HuH-7 (cell line): ENCODE data around the gene COX7A2.
A peak's percentile ranks its signal among the peaks of the same experiment; 100 is the strongest.

Experiments
- DNase-seq: peaks from one replicate; pipeline ENCODE4 v3.0.0; 2011; ENCODE audit warnings: low spot score

COX7A2 gene

DNA sequence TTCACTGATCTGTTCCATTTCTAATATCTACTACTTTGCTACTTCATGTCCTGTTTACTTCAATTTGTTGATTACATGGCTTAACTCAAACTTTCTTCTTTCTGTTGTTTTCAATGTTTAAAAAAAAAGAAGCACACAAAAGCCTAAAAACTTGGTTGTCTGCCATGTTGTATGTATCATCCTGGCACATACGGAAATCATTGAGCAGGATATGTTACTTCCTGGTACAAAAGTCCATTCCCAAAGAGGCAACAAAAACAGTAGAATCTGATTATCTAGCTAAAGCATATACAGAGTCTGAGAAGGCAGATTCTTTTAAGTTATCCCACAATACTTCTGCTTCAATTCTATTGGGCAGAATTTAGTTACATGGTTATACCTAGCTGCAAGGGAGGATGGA is 23.2 kb downstream of the COX7A2 start:
- DNase-seq, result no peak

DNA sequence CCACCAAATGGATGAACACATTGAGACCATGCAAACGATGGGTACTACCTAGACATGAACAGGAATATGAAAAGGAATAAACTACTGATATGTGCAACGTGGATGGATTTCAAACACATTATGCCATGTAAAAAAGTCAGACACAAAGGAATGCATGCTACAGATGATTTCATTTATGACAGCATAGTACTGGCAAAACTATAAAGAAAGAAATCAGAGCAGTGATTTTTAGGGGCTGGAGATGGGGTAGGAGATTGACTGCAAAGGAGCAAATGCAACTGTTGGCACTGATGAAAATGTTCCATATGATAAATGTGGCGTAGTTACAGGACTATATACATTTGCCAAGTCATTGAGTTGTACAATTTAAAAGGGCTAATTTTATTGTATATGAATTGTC is 24.3 kb downstream of the COX7A2 start:
- no peak for DNase-seq

DNA sequence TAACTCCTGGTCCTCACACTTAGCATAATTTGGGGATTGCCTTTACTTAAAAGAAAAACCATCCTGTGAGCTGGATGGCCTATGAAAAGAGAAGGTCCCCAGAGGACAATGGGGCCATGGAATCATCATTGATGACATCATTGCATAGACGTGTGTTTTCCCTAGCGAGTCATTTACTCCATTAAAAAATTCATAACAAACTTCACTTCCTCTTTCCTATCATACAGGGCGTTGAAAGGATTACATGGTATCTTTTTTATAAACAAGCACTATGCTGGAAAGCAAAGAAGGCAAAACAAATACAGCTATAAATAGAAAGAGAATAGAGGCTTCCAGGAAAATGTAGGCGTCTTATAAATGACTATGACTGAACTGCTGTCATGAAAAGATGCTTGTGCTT is 26.4 kb downstream of the COX7A2 start:
- no peak for DNase-seq

DNA sequence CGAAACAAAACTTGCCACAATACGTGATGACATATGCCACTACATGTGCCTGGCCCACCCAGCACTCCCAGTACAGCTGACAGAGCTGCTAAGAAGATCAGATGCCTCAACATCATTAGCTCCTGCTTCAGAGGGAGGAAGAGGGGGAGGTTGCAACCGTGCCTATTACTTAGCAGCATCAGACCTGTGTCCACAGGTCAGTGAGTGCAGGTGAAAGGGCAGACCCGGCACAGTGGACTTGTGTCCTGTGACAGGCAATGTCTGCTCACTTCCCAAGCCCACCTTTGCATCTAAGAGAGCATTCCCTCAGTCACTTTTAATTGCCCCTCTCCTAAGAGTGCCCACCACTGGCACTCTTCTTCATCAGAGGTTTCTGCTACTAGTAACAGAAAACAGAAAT is 28.3 kb downstream of the COX7A2 start:
- DNase-seq, result no peak

DNA sequence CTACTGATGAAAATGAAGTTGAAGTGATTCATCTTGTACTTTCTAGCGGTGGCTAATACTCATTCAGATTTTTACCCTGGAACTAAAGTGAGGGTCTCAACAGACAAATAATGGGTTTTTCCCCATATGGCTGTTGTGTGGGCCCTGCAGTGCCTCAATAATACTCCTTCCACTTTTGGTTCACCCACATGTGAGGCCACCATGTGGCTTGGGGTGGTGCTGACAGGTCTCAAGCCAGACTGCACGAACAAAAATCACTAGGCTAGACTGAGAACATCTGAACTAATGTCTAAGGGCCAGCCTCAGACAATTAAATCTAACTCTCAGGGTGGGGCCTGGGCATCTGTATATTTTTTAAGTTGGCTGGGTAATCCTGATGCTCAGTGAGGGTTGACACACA is 29.9 kb downstream of the COX7A2 start:
- DNase-seq, result no peak

DNA sequence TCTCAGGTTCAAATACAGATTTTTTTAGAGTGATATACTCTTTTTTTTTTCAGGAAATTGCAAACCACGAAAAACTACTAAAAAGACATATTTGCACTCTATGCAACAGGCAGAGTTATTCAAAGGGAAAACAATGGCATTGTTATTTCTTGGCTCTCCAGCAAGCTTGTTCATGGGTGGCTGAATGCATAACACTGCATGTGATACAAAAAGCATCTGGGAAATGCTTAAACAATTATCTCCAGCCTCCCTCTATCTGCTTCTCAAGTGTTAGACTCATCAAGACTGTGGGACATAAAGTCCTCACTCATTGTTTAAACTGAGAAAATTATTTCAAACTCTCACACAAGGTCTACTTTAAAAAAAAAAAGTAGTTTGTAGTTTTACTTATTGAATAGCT is 30.5 kb downstream of the COX7A2 start:
- DNase-seq, result no peak

DNA sequence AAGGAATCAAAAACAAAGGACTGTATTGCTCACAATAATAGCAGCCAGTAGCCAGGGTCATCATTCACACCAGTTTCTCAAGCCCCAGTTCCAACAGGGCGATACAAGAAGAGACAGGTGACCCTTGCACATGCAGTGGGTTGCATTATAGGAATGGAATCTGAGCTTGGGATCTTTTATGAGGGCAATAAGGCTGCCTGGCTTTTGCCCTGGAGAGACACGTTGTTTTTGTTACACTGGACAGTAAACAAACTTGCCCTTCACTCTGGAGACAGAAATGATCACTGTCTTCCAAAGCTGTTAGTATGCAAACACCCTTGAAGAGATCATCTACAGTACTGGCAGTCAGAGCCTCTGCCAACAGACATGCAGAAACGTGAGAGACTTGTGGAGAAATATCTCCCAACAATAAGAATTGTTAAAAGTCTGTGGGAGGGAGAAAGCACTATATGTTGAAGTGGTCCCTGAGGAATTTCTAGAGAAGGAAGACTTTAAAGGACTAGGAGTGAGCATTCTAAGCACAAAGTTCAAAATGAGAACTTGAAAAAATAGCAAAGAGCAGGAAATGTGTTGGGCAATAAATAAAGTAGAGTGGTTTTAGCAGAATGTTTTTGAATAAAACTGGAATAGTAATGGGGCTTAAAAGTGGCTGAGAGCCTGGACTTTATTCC is 31.5 kb downstream of the COX7A2 start:
- DNase-seq, result no peak

DNA sequence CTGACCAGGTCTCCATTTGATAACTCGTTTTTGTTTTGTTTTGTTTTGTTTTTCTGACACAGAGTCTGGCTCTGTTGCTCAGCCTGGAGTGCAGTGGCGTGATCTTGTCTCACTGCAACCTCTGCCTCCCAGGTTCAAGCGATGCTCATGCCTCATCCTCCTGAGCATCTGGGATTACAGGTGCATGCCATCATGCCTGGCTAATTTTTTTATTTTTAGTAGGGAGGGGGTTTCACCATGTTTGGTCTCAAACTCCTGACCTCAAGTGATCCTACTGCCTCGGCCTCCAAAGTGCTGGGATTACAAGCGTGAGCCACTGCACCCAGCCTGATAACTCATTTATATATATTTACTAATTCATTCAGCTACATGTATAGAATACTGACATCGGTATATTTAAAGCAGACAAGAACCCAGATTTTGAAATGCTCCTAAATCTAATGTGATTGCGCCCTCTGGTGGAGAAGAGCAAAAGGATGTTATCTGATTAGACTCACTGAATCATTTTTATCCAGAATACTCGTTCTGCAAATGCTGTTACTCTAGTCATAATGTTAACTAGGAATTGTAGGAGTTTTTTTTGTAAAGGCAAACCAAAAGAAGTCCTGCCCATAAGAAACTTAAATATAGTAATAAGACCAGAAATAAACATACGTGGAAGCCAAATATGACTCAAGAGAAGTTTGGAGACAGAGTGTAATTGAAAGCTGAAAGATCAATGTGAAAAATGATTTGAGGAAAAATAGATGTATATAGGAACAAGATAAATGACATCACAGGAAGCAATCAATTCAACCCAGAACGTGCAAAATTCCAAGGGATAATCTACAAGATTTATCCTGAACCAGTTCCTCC is 32.5 kb downstream of the COX7A2 start:
- no peak for DNase-seq

DNA sequence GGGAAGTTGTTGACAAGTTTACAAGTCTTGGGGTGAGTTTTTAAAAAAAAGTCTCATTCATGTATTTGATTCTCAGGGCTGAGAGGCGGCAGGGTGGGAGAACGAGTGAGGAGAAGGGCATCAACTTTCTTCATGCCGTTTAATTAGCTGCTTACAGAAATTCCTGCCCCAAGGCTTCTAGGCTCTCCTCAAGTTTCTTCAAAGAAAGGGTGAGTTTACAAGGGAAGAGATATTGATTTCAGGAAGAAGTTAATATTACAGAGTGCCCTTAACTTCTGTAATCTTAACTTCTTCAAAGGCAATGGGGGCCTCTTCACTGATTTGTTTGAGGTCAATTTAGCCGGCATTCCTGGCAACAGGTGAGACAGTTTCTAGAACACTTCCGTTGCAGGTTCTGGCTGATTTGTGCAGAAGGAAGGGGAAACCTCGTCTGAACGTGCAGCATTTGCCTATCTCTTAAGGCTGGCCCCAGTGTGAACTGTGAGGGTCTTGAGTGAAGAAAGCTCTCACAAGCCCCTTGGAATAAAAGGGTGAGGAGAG is 34.3 kb downstream of the COX7A2 start:
- DNase-seq, result no peak

DNA sequence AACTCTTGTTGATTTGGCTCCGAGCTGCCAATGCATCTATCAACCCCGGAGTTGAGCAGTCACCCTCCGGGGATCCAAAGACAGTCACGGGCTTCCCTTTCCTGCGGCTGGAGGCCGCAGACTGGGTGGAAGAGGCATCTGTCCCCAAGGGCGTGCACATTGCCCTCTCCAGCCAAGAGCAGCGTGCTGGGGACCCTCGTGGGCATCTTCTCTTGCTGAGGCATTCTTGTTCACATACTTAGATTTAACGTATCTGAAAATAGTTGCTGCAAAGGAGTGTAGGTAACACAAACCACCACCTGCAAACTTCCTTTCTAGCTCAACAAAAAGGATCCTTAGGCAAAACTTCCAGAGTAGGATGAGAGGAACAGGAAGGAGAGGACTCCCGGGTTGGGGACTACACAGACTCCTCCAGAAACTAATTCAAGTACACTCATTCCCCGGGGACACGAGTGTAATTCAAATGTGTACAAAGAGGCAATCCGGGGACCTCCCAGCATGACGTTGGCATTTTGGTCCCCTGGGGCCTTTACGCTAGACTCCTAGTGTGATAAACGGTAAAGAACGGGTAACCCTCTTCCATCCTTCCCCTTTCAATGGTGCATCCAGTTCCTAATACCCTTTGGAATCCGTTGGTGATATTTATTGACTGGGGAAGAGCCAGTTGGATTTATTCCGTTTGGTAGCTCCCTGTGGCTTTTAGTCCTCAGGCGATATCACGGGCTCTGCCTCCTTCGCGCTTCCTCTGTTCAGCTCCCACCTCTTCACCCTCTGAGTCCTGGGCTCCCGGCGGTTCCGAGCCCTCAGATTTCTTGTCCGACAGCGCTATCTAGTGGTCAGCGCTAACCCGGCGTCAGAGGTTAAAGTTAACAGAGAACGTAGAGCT is 35.1 kb downstream of the COX7A2 start:
- peak; percentile 87 for DNase-seq

DNA sequence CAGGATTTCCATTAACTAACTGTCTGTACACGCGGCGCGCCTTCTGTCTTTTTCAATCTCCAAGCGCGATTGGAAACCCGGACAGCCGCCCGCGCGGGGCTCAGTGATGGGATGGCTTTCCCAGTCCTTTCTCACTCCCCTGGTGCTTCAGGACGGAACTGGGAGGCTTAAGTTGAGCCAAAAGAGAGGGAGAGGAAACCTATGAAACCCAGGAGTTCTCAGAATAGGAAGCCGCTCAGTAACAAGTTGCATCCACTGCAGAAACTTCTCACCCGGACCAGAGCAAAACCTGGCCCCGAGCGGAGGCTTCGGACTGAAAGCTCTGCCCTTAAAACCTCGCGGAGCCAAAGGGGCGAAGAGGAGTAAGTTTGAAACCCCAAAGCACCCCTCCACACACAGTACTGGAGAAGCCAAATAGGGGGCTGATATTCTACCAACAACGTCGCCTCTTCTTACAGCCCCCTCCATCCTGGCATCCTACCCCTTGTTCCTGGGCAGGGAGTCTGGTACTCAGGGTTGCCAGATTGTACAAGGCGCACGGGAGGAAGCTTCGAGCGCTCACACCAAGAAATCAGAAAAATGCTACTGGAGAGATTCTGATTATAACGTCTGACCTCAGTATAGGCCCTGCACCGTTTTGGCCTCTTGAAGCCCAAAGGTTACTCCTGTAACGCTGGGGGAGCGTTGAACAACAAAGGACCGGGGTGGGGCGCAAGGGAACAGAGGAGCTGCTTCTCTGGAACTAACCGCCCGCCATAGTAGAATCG is 36.8 kb downstream of the COX7A2 start:
- no peak for DNase-seq

DNA sequence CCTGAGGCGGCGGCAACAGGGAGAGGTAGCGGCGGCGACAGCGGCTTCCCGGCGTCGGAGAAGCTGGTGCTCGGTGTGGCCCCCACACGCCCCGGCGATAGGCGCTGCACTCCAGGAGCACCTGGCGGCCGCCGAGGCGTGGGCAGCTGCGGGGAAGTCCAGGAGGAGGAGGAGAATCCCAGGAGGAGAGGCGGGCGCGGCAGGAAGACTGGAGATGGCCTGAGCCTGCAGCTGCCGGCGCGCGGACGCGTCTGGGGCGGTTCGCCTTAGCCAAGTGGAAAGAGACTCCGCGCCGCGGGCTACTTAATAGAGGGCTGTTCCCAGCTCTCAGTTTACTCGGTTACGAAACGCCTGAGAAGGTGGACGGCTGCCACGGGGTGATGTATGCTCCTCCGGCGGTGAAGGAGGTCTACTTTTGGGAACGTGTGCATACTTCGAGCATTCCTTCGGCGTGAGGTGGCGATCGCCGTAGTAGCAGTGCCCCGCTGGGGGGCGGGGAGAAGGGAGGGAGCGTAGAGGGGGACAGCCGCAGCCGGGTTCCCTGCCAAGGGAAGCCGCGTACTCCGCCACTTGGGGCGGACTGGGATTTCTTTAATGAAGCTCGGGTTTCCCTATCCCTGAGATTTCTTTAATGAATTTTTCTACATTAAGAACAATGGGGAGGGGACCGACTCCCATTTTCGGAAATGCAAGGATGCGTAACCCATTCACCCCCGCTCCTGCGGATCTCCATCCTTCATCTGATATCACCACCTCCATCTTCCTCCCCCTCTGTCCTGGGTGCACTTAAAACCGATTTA is 37.6 kb downstream of the COX7A2 start, which contains the start of gene COL12A1:
Gene COL12A1 (minus strand): TSS at position 278 of the 800 bp plus-strand sequence. CDS start 3,261 bp downstream, outside the sequence.
- peak; percentile 49 for DNase-seq

DNA sequence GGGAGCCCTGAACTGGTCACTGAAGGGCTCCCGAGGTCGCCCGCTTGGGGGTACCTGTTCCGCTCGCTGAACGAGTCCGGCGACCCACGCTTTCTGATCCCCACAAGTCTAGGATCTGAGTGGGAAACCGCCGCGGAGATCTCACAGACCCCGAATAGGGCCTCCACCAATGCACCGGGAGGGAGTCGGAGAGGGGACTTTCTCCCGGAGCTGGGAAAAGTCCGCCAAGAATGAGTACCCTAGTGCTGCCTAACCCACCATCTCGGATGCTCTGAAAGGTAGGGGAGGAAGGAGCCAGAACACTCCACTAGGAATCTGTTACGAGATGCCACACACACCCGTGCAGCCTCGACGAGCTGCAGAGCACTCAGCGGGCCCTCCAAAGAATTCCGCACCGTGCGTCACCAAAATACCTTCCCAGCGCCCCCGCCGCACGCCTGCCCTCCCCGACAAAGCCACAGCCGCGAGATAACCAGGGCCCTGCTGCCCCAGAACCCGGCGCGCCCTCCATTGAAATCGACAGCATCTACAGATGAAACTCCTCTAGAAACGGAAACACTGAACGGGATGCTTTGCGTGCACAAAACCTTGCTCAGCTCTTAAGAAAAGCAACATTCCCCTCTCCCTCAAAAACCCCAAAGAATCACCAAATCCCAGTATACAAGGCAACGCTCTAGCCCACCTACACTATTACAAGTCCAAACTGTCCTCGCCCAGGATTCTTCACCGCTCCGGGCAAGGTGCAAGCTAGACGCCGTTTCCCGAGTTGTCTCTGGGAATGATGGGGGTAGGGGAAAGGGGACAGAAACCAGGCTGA is 38.4 kb downstream of the COX7A2 start:
- no peak for DNase-seq

DNA sequence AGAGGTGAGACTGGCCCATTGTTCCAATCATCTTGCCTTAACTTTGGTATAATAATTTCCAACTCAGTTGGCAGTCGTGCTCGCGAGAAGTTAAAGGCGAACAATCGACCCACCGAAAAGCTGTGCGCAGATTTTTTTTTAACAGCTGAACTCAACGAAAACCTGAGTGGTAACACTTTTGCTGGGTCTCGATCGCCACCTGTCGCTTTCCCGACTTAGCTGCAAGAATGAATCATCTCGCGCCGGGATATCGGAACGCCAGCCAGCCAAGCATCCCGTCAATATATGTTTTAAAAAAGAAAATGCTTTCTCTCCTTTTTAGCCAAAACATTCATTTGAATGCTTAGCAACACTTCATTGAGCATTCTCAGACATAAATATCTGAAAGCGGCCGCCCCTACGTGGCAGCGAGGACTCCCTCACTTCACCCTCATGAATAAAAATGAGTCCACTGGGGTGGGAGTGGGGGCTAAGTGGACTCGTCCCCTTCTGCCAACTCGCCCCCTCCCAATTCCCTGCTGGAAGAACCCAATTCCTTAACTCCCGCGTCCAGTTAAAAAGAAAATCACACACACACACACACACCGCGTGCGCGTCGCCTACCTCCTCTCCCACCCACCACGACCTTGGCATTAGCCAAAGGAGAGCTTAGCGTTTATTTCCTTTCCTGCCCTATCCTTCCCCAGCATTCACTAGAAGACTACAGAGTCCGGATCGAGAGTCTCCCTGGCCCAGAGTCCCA is 39.2 kb downstream of the COX7A2 start:
- peak; percentile 88 for DNase-seq

DNA sequence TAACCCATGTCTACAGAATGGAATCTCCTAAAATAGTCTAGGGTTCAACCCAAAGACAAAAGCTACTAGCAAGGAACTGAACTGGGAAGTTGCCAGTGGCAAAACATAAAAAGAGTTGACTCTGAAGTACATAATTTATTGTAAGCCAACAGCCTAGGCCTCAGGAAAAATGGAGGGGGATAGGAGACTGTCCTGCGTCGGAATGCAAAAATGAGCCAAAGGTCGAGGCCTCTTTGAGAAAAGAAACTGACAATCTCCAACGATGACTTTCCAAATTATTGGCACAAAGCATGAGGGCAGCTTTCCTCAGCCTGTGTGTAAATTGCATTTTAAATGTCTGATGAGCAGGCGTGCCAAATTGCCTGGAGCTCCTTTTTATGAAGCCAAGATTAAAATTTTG is 39.9 kb downstream of the COX7A2 start:
- DNase-seq, result no peak

DNA sequence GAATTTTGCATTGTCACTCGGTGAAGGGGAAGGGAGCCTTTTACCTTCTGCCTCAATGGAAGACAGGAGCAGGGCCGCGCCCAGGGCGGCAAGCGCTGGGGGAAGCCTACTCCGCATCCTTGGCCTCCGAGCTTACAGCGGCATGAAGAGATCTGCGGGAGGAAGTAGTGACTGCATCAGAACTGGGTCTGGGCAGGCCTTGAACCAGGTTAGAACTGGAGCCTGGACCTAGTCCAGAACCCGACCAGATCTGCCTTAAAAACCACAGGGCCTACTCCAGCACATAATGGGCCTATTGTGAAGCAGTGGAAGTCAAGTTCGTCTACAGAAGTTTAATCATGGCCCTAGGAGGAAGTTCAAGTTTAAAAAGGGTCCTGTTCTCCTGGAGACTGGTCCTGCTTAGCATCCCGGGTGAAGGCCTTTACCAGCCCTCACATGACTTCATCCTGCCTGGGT is 40.9 kb downstream of the COX7A2 start:
- DNase-seq, result no peak

DNA sequence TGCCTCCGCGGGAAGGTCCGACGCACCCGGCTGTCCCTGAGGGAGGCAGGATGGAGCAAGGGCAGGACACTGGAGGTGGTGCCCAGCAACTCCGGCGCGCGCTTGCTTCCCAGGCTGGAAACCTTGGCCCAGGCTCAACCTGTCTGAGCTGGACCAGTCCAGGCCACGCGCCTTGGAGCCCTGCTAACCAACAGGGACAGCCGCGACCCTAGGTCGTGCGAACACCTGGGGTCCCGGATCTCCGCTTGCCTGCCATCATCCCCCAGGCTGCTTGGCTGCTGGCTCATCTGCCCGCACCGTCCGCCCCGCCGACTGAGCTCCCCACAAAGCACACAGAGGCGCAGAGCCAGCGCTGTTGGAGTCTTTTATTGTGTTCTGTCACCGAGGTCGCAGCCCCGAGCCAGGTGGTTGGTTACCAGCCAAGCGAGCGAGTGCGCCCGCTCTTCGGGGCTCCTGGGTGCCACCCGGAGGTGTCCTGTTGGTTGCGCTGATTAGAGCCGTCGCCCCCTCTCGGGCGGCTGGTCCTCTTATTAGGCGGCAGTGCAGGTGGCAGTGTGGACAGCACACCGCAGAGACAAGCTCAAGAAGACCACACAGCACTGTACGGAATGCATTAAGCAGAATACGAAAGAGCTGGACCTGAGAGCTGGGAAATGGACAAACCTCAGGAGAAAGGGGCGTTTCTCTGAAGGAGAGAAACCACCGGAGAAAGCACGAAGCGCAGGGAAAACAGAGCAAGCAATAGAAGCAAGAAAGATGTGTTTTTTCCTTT is 41.5 kb downstream of the COX7A2 start:
- no peak for DNase-seq

DNA sequence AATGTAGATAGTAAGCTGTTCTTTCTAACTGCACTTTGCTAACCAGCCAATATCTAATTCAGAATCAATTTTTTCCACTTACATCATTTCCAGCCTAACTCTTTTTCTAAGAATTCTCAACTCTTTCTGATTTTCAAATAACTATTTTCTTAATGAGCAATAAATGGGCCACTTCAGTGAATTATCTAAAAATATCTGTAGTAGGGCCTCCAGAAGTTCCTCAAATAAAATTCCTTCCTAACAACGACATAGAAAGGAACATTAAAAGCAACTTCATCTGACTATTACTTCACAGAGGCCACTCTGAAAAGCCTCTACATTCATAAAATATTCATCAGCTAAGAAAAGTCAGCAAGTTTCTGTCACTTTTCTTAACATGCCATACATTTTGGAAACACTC is 42.6 kb downstream of the COX7A2 start:
- no peak for DNase-seq
